GM19395 (cell line): ENCODE results near the gene LIMS3.
"Not testable (repeated sequence)": the region's sequence is repeated elsewhere in the genome, so short reads cannot be mapped to it uniquely, and the experiment has no call there.

Experiments used
- ATAC-seq: cut with Tn5 transposase; IDR thresholded peaks from one replicate; pipeline ENCODE4 v1.9.1; 2021; ENCODE audit warnings: mild to moderate bottlenecking, moderate library complexity; ENCODE audit not compliant: unreplicated experiment

Gene LIMS3

DNA sequence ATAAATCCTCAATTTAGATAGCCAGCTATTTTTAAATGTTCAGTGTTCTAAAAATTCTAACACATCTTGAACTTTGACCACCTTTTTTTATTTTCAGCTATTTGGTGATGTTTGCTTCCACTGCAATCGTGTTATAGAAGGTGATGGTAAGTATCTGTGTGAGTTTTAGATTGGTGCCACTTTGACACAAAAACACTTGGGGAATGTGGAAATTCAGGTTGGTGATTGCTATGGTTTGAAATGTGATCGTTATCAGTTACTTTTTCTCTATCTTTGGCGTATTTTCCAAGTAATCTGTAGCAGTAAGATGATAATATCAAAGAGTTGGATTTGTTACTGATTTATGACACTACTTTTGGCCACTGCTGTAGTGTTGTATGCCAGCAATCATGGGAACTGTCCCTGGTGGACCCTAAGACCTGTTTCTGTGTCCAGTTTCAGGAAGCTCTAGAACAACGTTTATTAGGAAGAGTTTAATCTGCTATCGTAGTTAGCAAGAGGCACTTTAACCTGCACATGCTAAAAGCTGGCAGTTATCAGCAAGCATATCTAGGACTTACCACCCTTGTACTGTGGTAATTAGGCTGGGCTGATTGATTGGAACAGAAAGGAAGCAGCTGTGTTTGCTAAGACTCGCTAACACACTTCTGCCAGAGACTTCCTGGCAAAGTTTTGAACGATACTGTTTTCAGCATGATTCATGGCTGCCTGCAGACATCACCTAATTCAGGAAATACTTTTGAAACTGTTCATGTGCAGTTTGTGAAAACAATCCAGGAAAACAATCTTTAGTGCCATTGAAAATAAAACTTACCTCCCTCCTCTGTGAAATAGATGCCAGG lies 23.3 kb downstream of the LIMS3 start:
- not testable (repeated sequence) for ATAC-seq

GRCh38 chr2:109924481-109924880 lies 26.0 kb downstream of the LIMS3 start:
- ATAC-seq = not testable (repeated sequence)

GRCh38 chr2:109927803-109928202 lies 29.3 kb downstream of the LIMS3 start:
- not testable (repeated sequence) for ATAC-seq

GRCh38 chr2:109929222-109929621 lies 30.7 kb downstream of the LIMS3 start:
- not testable (repeated sequence) for ATAC-seq

- ATAC-seq = not testable (repeated sequence)
These were observed 38.0 kb downstream of the LIMS3 start for GRCh38 chr2:109936534-109936933.

GRCh38 chr2:109945362-109945761 lies 46.9 kb downstream of the LIMS3 start:
- not testable (repeated sequence) for ATAC-seq

GRCh38 chr2:109947262-109947958 lies 48.9 kb downstream of the LIMS3 start:
- not testable (repeated sequence) for ATAC-seq

GRCh38 chr2:109947959-109948520 lies 49.6 kb downstream of the LIMS3 start:
- not testable (repeated sequence) for ATAC-seq

DNA sequence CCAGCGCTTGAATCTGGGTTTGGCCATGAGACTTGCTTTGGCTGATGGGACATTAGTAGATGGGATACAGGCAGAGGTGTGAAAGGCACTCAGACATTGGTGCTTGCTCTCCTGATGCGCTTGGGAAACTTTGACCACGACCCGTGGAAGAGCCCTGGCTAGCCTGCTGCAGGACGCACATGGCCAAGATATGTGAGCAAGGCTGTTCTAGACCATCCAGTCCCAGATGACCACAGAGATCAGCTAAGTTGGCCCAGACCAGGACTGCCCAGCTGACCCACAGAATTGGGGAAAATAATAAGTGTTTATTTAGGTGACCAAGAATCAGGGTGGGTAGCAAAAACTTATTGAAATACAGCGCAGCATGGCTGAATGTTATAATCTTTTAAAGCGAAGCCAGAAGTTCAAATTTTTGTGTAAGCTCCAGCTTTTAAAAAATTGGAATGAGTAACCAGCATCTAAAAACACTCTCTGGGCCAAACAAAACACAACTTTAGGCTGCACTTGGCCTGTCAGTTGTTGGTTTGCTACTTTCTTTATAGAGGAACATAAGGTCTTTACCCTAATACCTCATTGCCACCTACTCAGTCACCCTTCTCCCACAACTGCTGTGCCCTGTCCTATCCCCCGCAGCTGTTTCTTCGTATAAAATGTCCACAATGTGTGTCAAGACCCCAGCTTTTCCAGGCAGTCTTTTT lies 51.8 kb downstream of the LIMS3 start:
- not testable (repeated sequence) for ATAC-seq

- not testable (repeated sequence) for ATAC-seq
These were observed 65.5 kb downstream of the LIMS3 start for GRCh38 chr2:109963942-109964341.

- ATAC-seq = not testable (repeated sequence)
These were observed 67.0 kb downstream of the LIMS3 start for GRCh38 chr2:109965482-109965881.

- ATAC-seq = not testable (repeated sequence)
These were observed 67.7 kb downstream of the LIMS3 start for GRCh38 chr2:109966107-109966736.

DNA sequence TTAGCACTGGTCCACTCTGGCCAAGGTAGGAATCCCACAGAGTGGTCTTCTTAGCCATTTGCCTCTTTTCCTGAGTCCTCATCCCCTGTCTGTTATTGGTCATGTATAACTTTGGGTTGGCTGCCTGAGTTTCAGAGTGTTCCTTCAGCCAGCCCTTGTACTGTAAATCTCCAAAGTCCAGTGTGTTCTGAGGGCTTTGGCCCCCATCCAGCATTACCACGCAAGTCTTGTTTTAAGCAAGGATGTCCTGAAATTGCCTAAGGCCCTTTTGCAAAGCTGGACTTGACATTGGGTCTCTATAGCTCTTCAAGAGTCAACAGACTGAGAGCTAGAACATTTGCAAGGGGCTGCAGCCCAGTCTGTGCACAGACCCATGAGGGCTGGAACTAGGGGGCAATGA lies 68.4 kb downstream of the LIMS3 start:
- ATAC-seq = not testable (repeated sequence)

GRCh38 chr2:109969864-109970263 lies 71.4 kb downstream of the LIMS3 start:
- ATAC-seq = peak; percentile 70

DNA sequence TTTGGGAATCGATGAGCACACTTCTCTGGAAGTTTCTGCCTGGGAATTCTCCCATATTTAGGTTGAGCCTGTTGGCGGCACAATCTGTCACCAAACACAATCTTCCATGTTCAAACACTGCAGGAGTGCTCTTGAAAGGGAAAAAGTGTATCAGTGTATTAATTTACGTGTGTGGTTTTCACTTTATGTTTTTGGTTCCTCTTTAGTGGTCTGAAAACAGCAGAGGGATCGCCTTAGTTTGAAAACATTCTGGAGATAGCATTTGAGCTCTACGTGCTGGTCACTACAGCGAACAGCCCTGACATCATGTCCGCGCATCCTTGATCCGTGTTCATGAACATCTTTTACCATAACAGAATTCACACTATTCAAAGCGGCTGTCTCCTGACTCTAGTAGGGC lies 73.2 kb downstream of the LIMS3 start:
- not testable (repeated sequence) for ATAC-seq
